GM12878 (cell line): ENCODE data around the gene OR7A10. TPM values are rescaled to one million over a fixed set of nuclear protein-coding genes. Genes with fewer than 3 reads are reported as not detected.

Source experiments
- ATAC-seq: fragments of 200-7000 bp; cut with Tn5 transposase; 3 replicates; pipeline ENCODE4 v1.9.1; 2020; ENCODE audit warnings: mild to moderate bottlenecking, moderate library complexity
- BruUV-seq: library from RNA; stranded (reverse); fragments of 400-500 nt; replicated peaks from 2 replicates; lab custom pipeline; 2021; lab: Mats Ljungman, UMichigan
- CTCF ChIA-PET: fragments of 300-600 bp; sonication (Branson Sonifier 250); formaldehyde crosslinking; extraction: SDS; loops from one replicate; lab custom pipeline; 2021; ENCODE audit warnings: inconsistent platforms; lab: Yijun Ruan, JAX
- POLR2A ChIA-PET: fragments of 350-600 bp; formaldehyde crosslinking; extraction: SDS; loops from one replicate; lab custom pipeline; 2021; ENCODE audit warnings: inconsistent platforms; lab: Charles Lee
- RAD21 ChIA-PET: fragments of 300-600 bp; sonication (Branson Sonifier 250); formaldehyde crosslinking; loops from one replicate; lab custom pipeline; 2023; ENCODE audit warnings: antibody characterized with exemption; ENCODE audit not compliant: unreplicated experiment; lab: Charles Lee
- SMC1A ChIA-PET: fragments of 300-600 bp; sonication (Branson Sonifier 250); formaldehyde crosslinking; loops from one replicate; lab custom pipeline; 2023; ENCODE audit not compliant: unreplicated experiment, uncharacterized antibody; lab: Charles Lee
- DNase-seq: peaks from one replicate; pipeline ENCODE4 v3.0.0-alpha.2; 2011; ENCODE audit warnings: low read depth, low spot score
- FAIRE-seq: peaks from 3 replicates; lab custom pipeline; 2011; peaks lifted over from hg19 to GRCh38; lab: Jason Lieb, UNC
- H2AFZ ChIP-seq: 2 replicates; pipeline ENCODE4 v1.6.0; 2011; ENCODE audit warnings: low read depth, low read length, control low read depth; ENCODE audit not compliant: control insufficient read depth
- H3K27ac ChIP-seq: 2 replicates; pipeline ENCODE4 v1.5.1; 2011; ENCODE audit warnings: control low read depth; ENCODE audit not compliant: control insufficient read depth, insufficient read depth
- H3K27me3 ChIP-seq, 2 experiments: replicated peaks in 1 of 2; 2 replicates each; pipeline versions ENCODE4 v1.6.0 to v1.6.1; 2011; ENCODE audit warnings: low read length in 1 of 2; ENCODE audit not compliant: control insufficient read depth in 2 of 2, insufficient read depth in 2 of 2
- H3K36me3 ChIP-seq, 2 experiments: 2 replicates each; pipeline ENCODE4 v1.5.1; 2011; ENCODE audit warnings: low read length in 1 of 2; ENCODE audit not compliant: control insufficient read depth in 2 of 2, insufficient read depth in 2 of 2
- H3K4me1 ChIP-seq: 2 replicates; pipeline ENCODE4 v1.6.1; 2011; ENCODE audit warnings: mild to moderate bottlenecking, low read length, moderate library complexity, mixed read lengths; ENCODE audit not compliant: control insufficient read depth, insufficient read depth
- H3K4me2 ChIP-seq: 2 replicates; pipeline ENCODE4 v1.6.0; 2011; ENCODE audit warnings: control low read depth; ENCODE audit not compliant: control insufficient read depth, insufficient read depth
- H3K4me3 ChIP-seq: fragments of 200-600 bp; sonication (generic); 2 replicates; pipeline ENCODE4 v1.5.1; 2016
- H3K79me2 ChIP-seq: 2 replicates; pipeline ENCODE4 v1.6.0; 2011; ENCODE audit warnings: low read length; ENCODE audit not compliant: control insufficient read depth, insufficient read depth
- H3K9ac ChIP-seq: 2 replicates; pipeline ENCODE4 v1.8.0; 2011; ENCODE audit warnings: low read length, control low read depth, mixed read lengths; ENCODE audit not compliant: control insufficient read depth, insufficient read depth
- H3K9me3 ChIP-seq: replicated peaks from 3 replicates; pipeline ENCODE4 v1.5.1; 2011; ENCODE audit warnings: mild to moderate bottlenecking, low read length; ENCODE audit not compliant: control insufficient read depth, insufficient read depth
- H4K20me1 ChIP-seq: 2 replicates; pipeline ENCODE4 v1.6.0; 2011; ENCODE audit not compliant: control insufficient read depth, insufficient read depth
- EGR1 ChIP-seq, 2 experiments: IDR thresholded peaks; 1 replicate in 1 of 2; 2 replicates in 1 of 2; pipeline ENCODE4 v1.6.1; 2011 to 2012; ENCODE audit warnings: low read depth in 2 of 2, low read length in 2 of 2, borderline replicate concordance in 1 of 2, mild to moderate bottlenecking in 1 of 2, moderate library complexity in 1 of 2
- ESRRA ChIP-seq: IDR thresholded peaks from 2 replicates; pipeline ENCODE4 v1.6.1; 2012; ENCODE audit warnings: mild to moderate bottlenecking, low read length, improper control_type of control experiment
- EZH2 ChIP-seq: IDR thresholded peaks from 2 replicates; pipeline ENCODE4 v1.6.1; 2012; ENCODE audit warnings: low read depth, mild to moderate bottlenecking, control low read depth, inconsistent platforms, low read length, borderline replicate concordance; ENCODE audit not compliant: control insufficient read depth
- FOXM1 ChIP-seq: IDR thresholded peaks from 2 replicates; pipeline ENCODE4 v1.6.1; 2012; ENCODE audit warnings: low read depth, mild to moderate bottlenecking, inconsistent platforms, low read length, moderate library complexity
- KAT2A ChIP-seq: conservative IDR thresholded peaks from 2 replicates; pipeline ENCODE4 v1.6.1; 2011; ENCODE audit warnings: low read depth, low read length; ENCODE audit not compliant: control insufficient read depth
- LARP7 ChIP-seq: fragments of 450-650 bp; IDR thresholded peaks from 2 replicates; pipeline ENCODE4 v1.6.1; 2017; ENCODE audit warnings: mild to moderate bottlenecking
- NFXL1 ChIP-seq: fragments of 450-650 bp; IDR thresholded peaks from 2 replicates; pipeline ENCODE4 v1.6.1; 2017; ENCODE audit warnings: antibody characterized with exemption, mild to moderate bottlenecking, borderline replicate concordance
- POU2F2 ChIP-seq: IDR thresholded peaks from 3 replicates; pipeline ENCODE4 v1.6.1; 2011; ENCODE audit warnings: low read depth, mild to moderate bottlenecking, low read length, borderline replicate concordance
- RAD51 ChIP-seq: fragments of 450-650 bp; IDR thresholded peaks from 2 replicates; pipeline ENCODE4 v1.6.1; 2016; ENCODE audit warnings: moderate library complexity, mild to moderate bottlenecking, inconsistent platforms
- SP1 ChIP-seq: IDR thresholded peaks from one replicate; pipeline ENCODE4 v1.6.1; 2011; ENCODE audit warnings: low read depth, low read length
- ZNF274 ChIP-seq: IDR thresholded peaks from one replicate; pipeline ENCODE4 v1.8.0; 2011; ENCODE audit not compliant: insufficient read length, insufficient read depth
- ZNF384 ChIP-seq: IDR thresholded peaks from 2 replicates; pipeline ENCODE4 v1.6.1; 2012; ENCODE audit warnings: low read depth, mild to moderate bottlenecking, low read length, improper control_type of control experiment, borderline replicate concordance
- WGBS: methylation state at CpG from one replicate; pipeline ENCODE4 v1.1.6; 2016; ENCODE audit warnings: low lambda C conversion rate; ENCODE audit not compliant: insufficient replicate concordance, insufficient coverage; ENCODE audit errors: missing lambda C conversion rate; 5-methylcytosine and 5-hydroxymethylcytosine counted together
- in situ Hi-C: fragments of 300-500 bp; cut with MboI; formaldehyde crosslinking; loops from 9 replicates; pipeline ENCODE4 v1.14.3; 2018; ENCODE audit warnings: mixed read lengths
- intact Hi-C: fragments of 100-400 bp; cut with micrococcal nuclease; formaldehyde crosslinking; loops from one replicate; pipeline ENCODE4 v1.14.2; 2022; ENCODE audit not compliant: unreplicated experiment
- polyA plus RNA-seq, 11 experiments: library from polyadenylated mRNA; depleted of rRNA in 4 of 11; unstranded in 6 of 11; stranded (reverse) in 5 of 11; fragments of >200 nt; fragmentation: Nextera tagmentation in 4 of 11; fragmentation: Illumina TruSeq in 1 of 11; extraction: Ambion mirVana in 4 of 11; extraction: Trizol in 1 of 11; gene quantifications; 1 replicate in 1 of 11; 2 replicates in 10 of 11; pipeline versions ENCODE4 v1.2.1 to v1.2.3, GENCODE V29; 2011 to 2016; ENCODE audit warnings: inconsistent platforms in 2 of 11, missing spikeins in 2 of 11, low read depth in 1 of 11
- total RNA-seq, 4 experiments: library from RNA; depleted of rRNA in 3 of 4; stranded (reverse); fragments of >200 nt in 3 of 4; fragmentation: Illumina TruSeq in 1 of 4; extraction: Trizol in 1 of 4; gene quantifications; 2 replicates each; pipeline versions ENCODE4 v1.2.1 to v1.2.3, GENCODE V29; 2013 to 2021

OR7A10 gene
- total and polyA plus RNA-seq, 10 of the 15 experiments (the other 5 are each of a cell fraction or from before 2014, with no cell fraction given): not detected

GRCh38 chr19:14890643-14891379, 42.1 kb upstream of the OR7A10 start:
- BruUV-seq: no TSS peak
- Histone ChIP-seq H2AFZ (no peak overlapping the region), H3K36me3 (no peaks in the 10 kb centered on the region), H3K4me1 (no peaks in the 10 kb centered on the region), H3K4me2 (no peak overlapping the region), H3K27me3 (no peaks in the 10 kb centered on the region; a peak in 1 of 4 replicates), H4K20me1 (no peaks in the 10 kb centered on the region), H3K9ac (no peak overlapping the region), H3K79me2 (no peaks in the 10 kb centered on the region), H3K27ac (no peak overlapping the region), H3K9me3 (no peaks in the 10 kb centered on the region), H3K4me3 (no peak overlapping the region)
- DNase-seq: no peak
- POLR2A ChIA-PET: no interaction called here
- no peak for FAIRE-seq
- RAD21 ChIA-PET: no interaction called here
- no peak for TF ChIP-seq ZNF274
- TF ChIP-seq FOXM1: no peak
- ATAC-seq: no peak
- CTCF ChIA-PET: interaction anchor here (0.9 to 3.4 kb wide), 4 partner anchors 22 to 317 kb away, joined by 3 to 19 read pairs (median 3); no protein-coding TSS in a partner anchor
- SMC1A ChIA-PET: interaction anchor here (1.3 to 1.5 kb wide), 2 partner anchors 317 to 318 kb away, joined by 3 to 4 read pairs; no protein-coding TSS in a partner anchor
- WGBS: 39% methylated on average over 10 of the region's 10 CpGs
- intact Hi-C loops: no loop called here
- in situ Hi-C loops: loop anchor here (5.0 kb wide), 1 partner anchor 324 kb away; no protein-coding TSS in a partner anchor

DNA sequence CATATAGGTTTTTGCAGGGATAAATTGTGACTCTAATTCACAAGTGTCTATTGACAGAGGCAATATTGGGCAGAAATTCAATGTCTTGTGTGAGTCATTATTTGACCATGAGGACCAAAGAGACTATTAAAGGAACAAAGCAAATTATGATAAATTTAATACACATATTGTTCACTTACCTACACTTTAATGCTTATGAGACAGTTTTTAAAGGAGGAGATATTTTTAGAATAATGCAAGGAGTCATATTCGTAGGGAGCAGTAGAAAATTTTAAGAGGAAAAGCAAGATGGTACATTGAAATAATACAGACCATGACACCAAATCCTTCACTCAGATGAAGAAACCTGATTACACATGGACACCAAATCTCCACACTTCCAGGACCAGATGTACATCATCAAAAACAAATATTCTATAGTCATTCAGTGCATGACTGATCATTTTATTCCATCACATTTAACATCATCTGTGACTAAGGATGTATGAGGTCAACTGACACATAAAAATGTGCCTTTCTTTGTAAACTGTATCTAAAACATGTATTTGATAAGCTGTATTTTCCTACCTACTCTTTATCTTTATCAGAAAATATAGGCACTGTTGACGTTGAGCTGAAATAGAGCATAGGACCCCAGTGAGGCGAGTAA, 41.4 kb upstream of the OR7A10 start:
- DNase-seq (no peak), FAIRE-seq (no peak), ATAC-seq (no peak)
- H3K27me3 ChIP-seq: no peaks in the 10 kb centered on the region; a peak in 1 of 4 replicates
- 7% methylated on average over 3 of the region's 3 CpGs for WGBS
- H3K4me3 ChIP-seq: no peak overlapping the region
- RAD21 ChIA-PET: no interaction called here
- no peaks in the 10 kb centered on the region for H3K36me3 ChIP-seq
- H3K9ac ChIP-seq: no peak overlapping the region
- no peak overlapping the region for H3K4me2 ChIP-seq
- SMC1A ChIA-PET: interaction anchor here (1.3 to 1.5 kb wide), 2 partner anchors 316 to 318 kb away, joined by 3 to 4 read pairs; no protein-coding TSS in a partner anchor
- no TSS peak for BruUV-seq
- H2AFZ ChIP-seq: no peak overlapping the region
- POLR2A ChIA-PET: no interaction called here
- CTCF ChIA-PET: interaction anchor here (0.9 to 3.4 kb wide), 3 partner anchors 21 to 316 kb away, joined by 3 to 19 read pairs (median 3); no protein-coding TSS in a partner anchor
- H3K4me1 ChIP-seq: no peaks in the 10 kb centered on the region
- in situ Hi-C loops: loop anchor here (5.0 kb wide), 1 partner anchor 323 kb away; no protein-coding TSS in a partner anchor
- no peak overlapping the region for H3K27ac ChIP-seq
- intact Hi-C loops: loop anchor here (2.0 to 5.0 kb wide), 3 partner anchors 199 to 333 kb away; partner anchors contain the start of genes NDUFB7 and ZNF333
- H3K9me3 ChIP-seq: no peaks in the 10 kb centered on the region
- no peaks in the 10 kb centered on the region for H3K79me2 ChIP-seq
- H4K20me1 ChIP-seq: no peaks in the 10 kb centered on the region
- TF ChIP-seq RAD51 (no peak), EZH2 (no peak), ZNF384 (no peak), NFXL1 (no peak), ESRRA (no peak), KAT2A (no peak), EGR1 (IDR thresholded peaks at IDR 0.05; ENCODE audit: borderline replicate concordance in 1 of 2, low read depth in 2 of 2, low read length in 2 of 2) (no peak), SP1 (no peak), POU2F2 (no peak), LARP7 (no peak)
